ENCODE results near the gene CHD9. TPM values are rescaled to one million over a fixed set of nuclear protein-coding genes. Genes with fewer than 3 reads are reported as not detected.
"Not testable (repeated sequence)": the region's sequence is repeated elsewhere in the genome, so short reads cannot be mapped to it uniquely, and the experiment has no call there.

The CHD9 gene
- total RNA-seq, 1 experiment from 2014 or later: 18.9 TPM

DNA sequence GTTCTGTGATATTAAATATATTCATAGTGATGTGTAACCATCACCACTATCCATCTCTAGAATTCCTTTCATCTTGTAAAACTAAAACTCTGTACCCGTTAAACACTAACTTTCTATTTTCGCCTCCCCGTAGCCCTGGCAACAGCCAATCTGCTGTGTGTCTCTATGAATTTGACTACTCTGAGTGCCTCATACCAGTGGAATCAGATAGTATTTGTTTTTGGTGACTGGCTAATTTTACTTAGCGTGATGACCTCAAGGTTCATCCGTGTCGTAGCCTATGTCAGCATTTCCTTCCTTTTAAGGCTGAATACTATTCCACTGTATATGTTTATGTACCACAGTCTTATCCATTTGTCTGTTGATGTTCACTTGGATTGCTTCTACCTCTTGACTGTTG lies 18.2 kb downstream of the CHD9 start:
- no TSS peak for BruUV-seq (replicated peaks)
- POLR2A ChIA-PET: no interaction called here

GRCh38 chr16:53074296-53074695 lies 19.5 kb downstream of the CHD9 start:
- DNase-seq (ENCODE audit: low read depth, low spot score); BruUV-seq (replicated peaks); ATAC-seq; H3K4me3 ChIP-seq (replicated peaks in 1 of 2; ENCODE audit: low read depth in 1 of 2, low read length in 2 of 2); H3K9ac ChIP-seq (ENCODE audit: low read length); CTCF ChIA-PET; H3K9me3 ChIP-seq (ENCODE audit: control insufficient read depth in 1 of 2, insufficient read depth in 1 of 2, low read depth in 1 of 2, low read length in 2 of 2); RAD21 ChIA-PET (ENCODE audit: low non-redundant PET in 1 of 2, low total read pairs in 2 of 2, uncharacterized antibody in 2 of 2, unreplicated experiment in 2 of 2); POLR2A ChIA-PET; H3K27me3 ChIP-seq (ENCODE audit: insufficient read depth, low read length); H2AFZ ChIP-seq (ENCODE audit: low read depth, low read length, poor library complexity, severe bottlenecking); H3K9me2 ChIP-seq (ENCODE audit: insufficient read depth); H4K20me1 ChIP-seq (ENCODE audit: insufficient read depth); H3K36me3 ChIP-seq (ENCODE audit: control insufficient read depth in 1 of 2, insufficient read depth in 2 of 2, low read length in 2 of 2); intact Hi-C loops (cut with micrococcal nuclease); H3K4me1 ChIP-seq (ENCODE audit: control insufficient read depth in 1 of 2, insufficient read depth in 2 of 2, low read length in 2 of 2); H3K27ac ChIP-seq (ENCODE audit: low read depth, low read length); H3K4me2 ChIP-seq (ENCODE audit: low read length): not testable (repeated sequence)
- peaks cover 70% of the 10 kb centered on the region for H3K79me2 ChIP-seq (ENCODE audit: insufficient read depth, low read length)

More for the DNA sequence above, 18.2 kb downstream of the CHD9 start:
- Histone ChIP-seq H3K27me3 (ENCODE audit: insufficient read depth, low read length) (no peaks in the 10 kb centered on the region), H3K79me2 (ENCODE audit: insufficient read depth, low read length) (peaks cover 67% of the 10 kb centered on the region), H4K20me1 (ENCODE audit: insufficient read depth) (no peaks in the 10 kb centered on the region), H3K4me3 (replicated peaks in 1 of 2; ENCODE audit: low read depth in 1 of 2, low read length in 2 of 2) (no peak overlapping the region), H3K4me2 (ENCODE audit: low read length) (no peak overlapping the region), H2AFZ (ENCODE audit: low read depth, low read length, poor library complexity, severe bottlenecking) (no peak overlapping the region), H3K36me3 (ENCODE audit: control insufficient read depth in 1 of 2, insufficient read depth in 2 of 2, low read length in 2 of 2) (no peaks in the 10 kb centered on the region), H3K9ac (ENCODE audit: low read length) (no peak overlapping the region), H3K9me3 (ENCODE audit: control insufficient read depth in 1 of 2, insufficient read depth in 1 of 2, low read depth in 1 of 2, low read length in 2 of 2) (no peaks in the 10 kb centered on the region), H3K9me2 (ENCODE audit: insufficient read depth) (no peaks in the 10 kb centered on the region), H3K27ac (ENCODE audit: low read depth, low read length) (no peak overlapping the region), H3K4me1 (ENCODE audit: control insufficient read depth in 1 of 2, insufficient read depth in 2 of 2, low read length in 2 of 2) (no peaks in the 10 kb centered on the region)
- ChIA-PET CTCF (no interaction called here), RAD21 (ENCODE audit: low non-redundant PET in 1 of 2, low total read pairs in 2 of 2, uncharacterized antibody in 2 of 2, unreplicated experiment in 2 of 2) (no interaction called here)
- TF ChIP-seq MAX (IDR thresholded peaks at IDR 0.05) (no peak), POLR2AphosphoS5 (IDR thresholded peaks at IDR 0.05; ENCODE audit: low read depth, low read length) (no peak), JUND (IDR thresholded peaks at IDR 0.05) (no peak), EZH2phosphoT487 (IDR thresholded peaks at IDR 0.05; ENCODE audit: borderline replicate concordance) (no peak), SIN3A (IDR thresholded peaks at IDR 0.05; ENCODE audit: low read depth) (no peak), YY1 (IDR thresholded peaks at IDR 0.05; ENCODE audit: extremely low read depth, insufficient replicate concordance, low read depth, low read length) (no peak), EZH2 (IDR thresholded peaks at IDR 0.05) (no peak), CTCF (IDR thresholded peaks at IDR 0.05 in 2 of 3, conservative IDR thresholded peaks at IDR 0.05 in 1 of 3; ENCODE audit: borderline replicate concordance in 1 of 3, insufficient read depth in 1 of 3, low read depth in 2 of 3, low read length in 2 of 3) (no peak), ZFX (IDR thresholded peaks at IDR 0.05) (no peak), POLR2A (IDR thresholded peaks at IDR 0.05; ENCODE audit: borderline replicate concordance, extremely low read depth, insufficient read depth, insufficient read length) (no peak), ATF3 (IDR thresholded peaks at IDR 0.05) (no peak), ZNF274 (IDR thresholded peaks at IDR 0.05; ENCODE audit: low read depth, low read length) (no peak), ELF1 (IDR thresholded peaks at IDR 0.05; ENCODE audit: borderline replicate concordance, low read depth) (no peak), SP1 (IDR thresholded peaks at IDR 0.05; ENCODE audit: low read depth) (no peak), CBX3 (IDR thresholded peaks at IDR 0.05; ENCODE audit: low read depth) (no peak)
- intact Hi-C loops (cut with micrococcal nuclease): no loop called here
- DNase-seq (ENCODE audit: low read depth, low spot score) (no peak), ATAC-seq (no peak)

DNA sequence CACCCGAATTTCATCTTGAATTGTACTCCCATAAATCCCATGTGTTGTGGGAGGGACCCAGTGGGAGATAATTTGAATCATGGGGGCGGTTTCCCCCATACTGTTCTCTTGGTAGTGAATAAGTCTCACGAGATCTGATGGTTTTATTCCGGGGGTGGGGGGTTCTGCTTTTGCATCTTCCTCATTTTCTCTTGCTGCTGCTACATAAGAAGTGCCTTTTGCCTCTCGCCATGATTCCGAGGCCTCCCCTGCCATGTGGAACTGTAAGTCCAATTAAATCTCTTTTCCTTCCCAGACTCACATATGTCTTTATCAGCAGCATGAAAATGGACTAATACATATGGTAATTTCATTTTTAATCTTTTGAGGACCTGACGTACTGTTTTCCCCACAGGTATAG lies 20.7 kb downstream of the CHD9 start:
- H3K27ac ChIP-seq (ENCODE audit: low read depth, low read length); intact Hi-C loops (cut with micrococcal nuclease); RAD21 ChIA-PET (ENCODE audit: low non-redundant PET in 1 of 2, low total read pairs in 2 of 2, uncharacterized antibody in 2 of 2, unreplicated experiment in 2 of 2); H3K4me2 ChIP-seq (ENCODE audit: low read length); CTCF ChIA-PET; H3K4me3 ChIP-seq (replicated peaks in 1 of 2; ENCODE audit: low read depth in 1 of 2, low read length in 2 of 2); H2AFZ ChIP-seq (ENCODE audit: low read depth, low read length, poor library complexity, severe bottlenecking); H3K27me3 ChIP-seq (ENCODE audit: insufficient read depth, low read length); ATAC-seq; POLR2A ChIA-PET; H3K9me3 ChIP-seq (ENCODE audit: control insufficient read depth in 1 of 2, insufficient read depth in 1 of 2, low read depth in 1 of 2, low read length in 2 of 2); H3K9ac ChIP-seq (ENCODE audit: low read length); BruUV-seq (replicated peaks); H4K20me1 ChIP-seq (ENCODE audit: insufficient read depth); H3K9me2 ChIP-seq (ENCODE audit: insufficient read depth); H3K36me3 ChIP-seq (ENCODE audit: control insufficient read depth in 1 of 2, insufficient read depth in 2 of 2, low read length in 2 of 2); H3K4me1 ChIP-seq (ENCODE audit: control insufficient read depth in 1 of 2, insufficient read depth in 2 of 2, low read length in 2 of 2); DNase-seq (ENCODE audit: low read depth, low spot score): not testable (repeated sequence)
- H3K79me2 ChIP-seq (ENCODE audit: insufficient read depth, low read length): peaks cover 71% of the 10 kb centered on the region

Measured in HCT116 (cell line).